K562 (cell line): ENCODE measurements around the gene STIM1. TPM values are rescaled to one million over a fixed set of nuclear protein-coding genes. Genes with fewer than 3 reads are reported as not detected.
A peak's percentile ranks its signal among the peaks of the same experiment; 100 is the strongest.

Experiments used
- ASH1L ChIP-seq: fragments of 450-650 bp; IDR thresholded peaks from 2 replicates; pipeline ENCODE4 v1.6.1; 2018; ENCODE audit warnings: borderline replicate concordance, mild to moderate bottlenecking, low read depth; ENCODE audit not compliant: partially characterized antibody
- CCNT2 ChIP-seq: IDR thresholded peaks from 2 replicates; pipeline ENCODE4 v1.6.1; 2011; ENCODE audit warnings: borderline replicate concordance, low read depth, mild to moderate bottlenecking, moderate library complexity, mixed read lengths, low read length; ENCODE audit not compliant: insufficient read length; ENCODE audit errors: extremely low read depth
- ESRRB ChIP-seq: fragments of 250-450 bp; sonication (Bioruptor Pico); IDR thresholded peaks from 2 replicates; pipeline ENCODE4 v1.5.0; 2020; ENCODE audit warnings: mild to moderate bottlenecking, moderate library complexity, borderline replicate concordance
- MIER1 ChIP-seq: fragments of 450-650 bp; IDR thresholded peaks from 2 replicates; pipeline ENCODE4 v1.6.1; 2016; ENCODE audit warnings: antibody characterized with exemption, mild to moderate bottlenecking, low read depth
- MTA2 ChIP-seq: fragments of 450-650 bp; IDR thresholded peaks from 2 replicates; pipeline ENCODE4 v1.6.1; 2016; ENCODE audit warnings: low read depth
- NR1H2 ChIP-seq: sonication (generic); formaldehyde crosslinking; IDR thresholded peaks from 2 replicates; pipeline ENCODE4 v1.4.0; 2020; ENCODE audit warnings: mild to moderate bottlenecking, missing genetic modification reagents
- SMAD4 ChIP-seq: fragments of 250-450 bp; sonication (Bioruptor Pico); conservative IDR thresholded peaks from 2 replicates; pipeline ENCODE4 v1.8.0; 2021; ENCODE audit warnings: inconsistent platforms, mild to moderate bottlenecking, moderate library complexity
- SRSF3 ChIP-seq: fragments of 200-400 bp; formaldehyde crosslinking; IDR thresholded peaks from 2 replicates; pipeline ENCODE4 v1.6.1; 2016; ENCODE audit warnings: mild to moderate bottlenecking, low read length, moderate library complexity; ENCODE audit not compliant: insufficient read depth
- STAT5A ChIP-seq: IDR thresholded peaks from 2 replicates; pipeline ENCODE4 v1.6.1; 2012; ENCODE audit warnings: low read length, inconsistent platforms, borderline replicate concordance
- ZNF140 ChIP-seq: fragments of 250-450 bp; sonication (Bioruptor Pico); IDR thresholded peaks from 2 replicates; pipeline ENCODE4 v1.8.0; 2021; ENCODE audit warnings: moderate library complexity, mild to moderate bottlenecking, inconsistent platforms
- ZNF217 ChIP-seq: sonication (generic); formaldehyde crosslinking; IDR thresholded peaks from 2 replicates; pipeline ENCODE4 v1.8.0; 2022; ENCODE audit warnings: mild to moderate bottlenecking, missing genetic modification reagents
- polyA plus RNA-seq, 8 experiments: library from polyadenylated mRNA; depleted of rRNA in 4 of 8; stranded (reverse) in 5 of 8; unstranded in 3 of 8; fragments of >200 nt; fragmentation: Nextera tagmentation in 2 of 8; fragmentation: Illumina TruSeq in 1 of 8; extraction: Ambion mirVana in 2 of 8; extraction: Trizol in 1 of 8; gene quantifications; 2 replicates each; pipeline versions ENCODE4 v1.2.1 to v1.2.3, GENCODE V29; 2011 to 2014; ENCODE audit warnings: inconsistent platforms in 1 of 8, missing spikeins in 1 of 8
- total RNA-seq, 7 experiments: library from RNA; depleted of rRNA in 6 of 7; stranded (reverse); fragments of >200 nt in 6 of 7; fragmentation: Illumina TruSeq in 2 of 7; extraction: Trizol in 2 of 7; gene quantifications; 2 replicates each; pipeline versions ENCODE4 v1.2.1 to v1.2.3, GENCODE V29; 2011 to 2021; ENCODE audit warnings: low replicate concordance in 1 of 7
- TF ChIP-seq, protein P1 (sequence below): fragments of 250-450 bp; sonication (Bioruptor Pico); IDR thresholded peaks from 2 replicates; pipeline ENCODE4 v1.4.0; 2020; ENCODE audit warnings: borderline replicate concordance
- TF ChIP-seq, protein P2 (sequence below): sonication (generic); formaldehyde crosslinking; IDR thresholded peaks from 2 replicates; pipeline ENCODE4 v1.8.0; 2023; ENCODE audit warnings: missing genetic modification reagents, mild to moderate bottlenecking, borderline replicate concordance
- TF ChIP-seq, protein P3 (sequence below): fragments of 250-450 bp; sonication (Bioruptor Pico); IDR thresholded peaks from 2 replicates; pipeline ENCODE4 v1.8.0; 2021; ENCODE audit warnings: moderate library complexity, mild to moderate bottlenecking, inconsistent platforms

Gene STIM1
- total and polyA plus RNA-seq, 9 of the 15 experiments (the other 6 are each of a cell fraction or from before 2014, with no cell fraction given): 7.7 to 50.5 (median 22.5) TPM

DNA sequence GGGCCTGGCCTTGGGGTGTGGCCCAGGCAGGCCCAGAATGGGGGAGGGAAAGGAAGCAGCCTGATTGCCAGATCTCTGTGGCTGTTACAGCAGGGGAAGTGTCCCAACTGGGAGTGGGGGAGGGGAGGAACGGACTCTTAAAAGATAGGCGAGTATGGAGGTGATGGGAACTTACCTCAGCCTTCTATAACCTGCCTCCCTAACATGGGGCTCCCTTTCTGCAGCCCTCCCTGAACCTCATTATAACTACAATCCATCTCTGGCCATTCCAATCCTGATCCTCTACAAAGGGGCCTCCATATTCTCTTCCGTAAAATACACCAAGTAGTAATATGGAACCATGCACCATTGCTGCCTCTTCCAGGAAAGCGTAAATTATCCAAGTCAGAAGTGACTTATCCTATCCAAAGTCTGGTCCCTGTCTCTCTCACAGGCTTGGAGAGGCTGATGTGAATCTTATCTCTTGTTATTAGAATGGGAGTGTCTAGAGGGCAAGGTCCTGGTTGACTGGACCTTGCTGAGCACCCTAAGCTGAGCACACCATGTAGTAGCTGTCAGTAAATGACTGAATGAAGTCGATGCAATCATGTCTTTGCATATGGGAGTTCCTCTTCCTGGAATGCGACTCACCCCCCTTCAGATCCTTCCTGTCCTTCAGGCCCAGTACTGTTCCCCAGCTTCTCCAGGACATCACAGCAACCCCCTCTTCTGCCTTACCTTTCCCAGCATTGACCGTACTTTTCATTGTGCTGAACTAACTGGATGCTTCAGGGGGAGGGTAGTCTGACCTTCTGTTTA lies 20.6 kb upstream of the STIM1 start (continued):
- TF ChIP-seq SRSF3 (no peak), ASH1L (no peak), MIER1 (no peak), ESRRB (CRISPR knock-in tag) (no peak), MTA2 (peak; percentile 49; the same call in 1 of the 2 replicates), ZNF217 (CRISPR knock-in tag) (no peak), NR1H2 (CRISPR knock-in tag) (0 out of 2 replicates have a peak, but pooled peaks have one; percentile 14), CCNT2 (peak; percentile 76), ZNF140 (CRISPR knock-in tag) (no peak), SMAD4 (peak; percentile 92), STAT5A (peak; percentile 63)
- TF ChIP-seq, protein P1, sequence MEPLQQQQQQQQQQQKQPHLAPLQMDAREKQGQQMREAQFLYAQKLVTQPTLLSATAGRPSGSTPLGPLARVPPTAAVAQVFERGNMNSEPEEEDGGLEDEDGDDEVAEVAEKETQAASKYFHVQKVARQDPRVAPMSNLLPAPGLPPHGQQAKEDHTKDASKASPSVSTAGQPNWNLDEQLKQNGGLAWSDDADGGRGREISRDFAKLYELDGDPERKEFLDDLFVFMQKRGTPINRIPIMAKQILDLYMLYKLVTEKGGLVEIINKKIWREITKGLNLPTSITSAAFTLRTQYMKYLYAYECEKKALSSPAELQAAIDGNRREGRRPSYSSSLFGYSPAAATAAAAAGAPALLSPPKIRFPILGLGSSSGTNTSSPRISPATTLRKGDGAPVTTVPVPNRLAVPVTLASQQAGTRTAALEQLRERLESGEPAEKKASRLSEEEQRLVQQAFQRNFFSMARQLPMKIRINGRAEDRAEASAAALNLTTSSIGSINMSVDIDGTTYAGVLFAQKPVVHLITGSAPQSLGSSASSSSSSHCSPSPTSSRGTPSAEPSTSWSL (CRISPR knock-in tag): no peak
- TF ChIP-seq, protein P2, sequence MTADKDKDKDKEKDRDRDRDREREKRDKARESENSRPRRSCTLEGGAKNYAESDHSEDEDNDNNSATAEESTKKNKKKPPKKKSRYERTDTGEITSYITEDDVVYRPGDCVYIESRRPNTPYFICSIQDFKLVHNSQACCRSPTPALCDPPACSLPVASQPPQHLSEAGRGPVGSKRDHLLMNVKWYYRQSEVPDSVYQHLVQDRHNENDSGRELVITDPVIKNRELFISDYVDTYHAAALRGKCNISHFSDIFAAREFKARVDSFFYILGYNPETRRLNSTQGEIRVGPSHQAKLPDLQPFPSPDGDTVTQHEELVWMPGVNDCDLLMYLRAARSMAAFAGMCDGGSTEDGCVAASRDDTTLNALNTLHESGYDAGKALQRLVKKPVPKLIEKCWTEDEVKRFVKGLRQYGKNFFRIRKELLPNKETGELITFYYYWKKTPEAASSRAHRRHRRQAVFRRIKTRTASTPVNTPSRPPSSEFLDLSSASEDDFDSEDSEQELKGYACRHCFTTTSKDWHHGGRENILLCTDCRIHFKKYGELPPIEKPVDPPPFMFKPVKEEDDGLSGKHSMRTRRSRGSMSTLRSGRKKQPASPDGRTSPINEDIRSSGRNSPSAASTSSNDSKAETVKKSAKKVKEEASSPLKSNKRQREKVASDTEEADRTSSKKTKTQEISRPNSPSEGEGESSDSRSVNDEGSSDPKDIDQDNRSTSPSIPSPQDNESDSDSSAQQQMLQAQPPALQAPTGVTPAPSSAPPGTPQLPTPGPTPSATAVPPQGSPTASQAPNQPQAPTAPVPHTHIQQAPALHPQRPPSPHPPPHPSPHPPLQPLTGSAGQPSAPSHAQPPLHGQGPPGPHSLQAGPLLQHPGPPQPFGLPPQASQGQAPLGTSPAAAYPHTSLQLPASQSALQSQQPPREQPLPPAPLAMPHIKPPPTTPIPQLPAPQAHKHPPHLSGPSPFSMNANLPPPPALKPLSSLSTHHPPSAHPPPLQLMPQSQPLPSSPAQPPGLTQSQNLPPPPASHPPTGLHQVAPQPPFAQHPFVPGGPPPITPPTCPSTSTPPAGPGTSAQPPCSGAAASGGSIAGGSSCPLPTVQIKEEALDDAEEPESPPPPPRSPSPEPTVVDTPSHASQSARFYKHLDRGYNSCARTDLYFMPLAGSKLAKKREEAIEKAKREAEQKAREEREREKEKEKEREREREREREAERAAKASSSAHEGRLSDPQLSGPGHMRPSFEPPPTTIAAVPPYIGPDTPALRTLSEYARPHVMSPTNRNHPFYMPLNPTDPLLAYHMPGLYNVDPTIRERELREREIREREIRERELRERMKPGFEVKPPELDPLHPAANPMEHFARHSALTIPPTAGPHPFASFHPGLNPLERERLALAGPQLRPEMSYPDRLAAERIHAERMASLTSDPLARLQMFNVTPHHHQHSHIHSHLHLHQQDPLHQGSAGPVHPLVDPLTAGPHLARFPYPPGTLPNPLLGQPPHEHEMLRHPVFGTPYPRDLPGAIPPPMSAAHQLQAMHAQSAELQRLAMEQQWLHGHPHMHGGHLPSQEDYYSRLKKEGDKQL: no peak
- TF ChIP-seq, protein P3, sequence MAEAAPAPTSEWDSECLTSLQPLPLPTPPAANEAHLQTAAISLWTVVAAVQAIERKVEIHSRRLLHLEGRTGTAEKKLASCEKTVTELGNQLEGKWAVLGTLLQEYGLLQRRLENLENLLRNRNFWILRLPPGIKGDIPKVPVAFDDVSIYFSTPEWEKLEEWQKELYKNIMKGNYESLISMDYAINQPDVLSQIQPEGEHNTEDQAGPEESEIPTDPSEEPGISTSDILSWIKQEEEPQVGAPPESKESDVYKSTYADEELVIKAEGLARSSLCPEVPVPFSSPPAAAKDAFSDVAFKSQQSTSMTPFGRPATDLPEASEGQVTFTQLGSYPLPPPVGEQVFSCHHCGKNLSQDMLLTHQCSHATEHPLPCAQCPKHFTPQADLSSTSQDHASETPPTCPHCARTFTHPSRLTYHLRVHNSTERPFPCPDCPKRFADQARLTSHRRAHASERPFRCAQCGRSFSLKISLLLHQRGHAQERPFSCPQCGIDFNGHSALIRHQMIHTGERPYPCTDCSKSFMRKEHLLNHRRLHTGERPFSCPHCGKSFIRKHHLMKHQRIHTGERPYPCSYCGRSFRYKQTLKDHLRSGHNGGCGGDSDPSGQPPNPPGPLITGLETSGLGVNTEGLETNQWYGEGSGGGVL (CRISPR knock-in tag): no peak
